Gastrocnemius medialis (tissue), 4 donors: ENCODE measurements around the gene MFAP2. TPM values are rescaled to one million over a fixed set of nuclear protein-coding genes. Genes with fewer than 3 reads are reported as not detected.

Source experiments
- ATAC-seq, 2 donors: fragments of 150-250 bp; one replicate each; pipeline ENCODE4 v1.9.1; 2016
- DNase-seq, 2 donors: peaks; one replicate each; pipeline ENCODE4 v3.0.0-alpha.2; 2019
- H3K27ac ChIP-seq, 4 donors: fragments of 200-600 bp; sonication (generic); 1 replicate in 1 of 4; 2 replicates in 3 of 4; pipeline ENCODE4 v1.5.1; 2016 to 2018; ENCODE audit warnings: mild to moderate bottlenecking in 2 of 4, moderate library complexity in 1 of 4
- H3K27me3 ChIP-seq, 3 donors: fragments of 200-600 bp; sonication (generic) in 2 of 3; 1 replicate in 1 of 3; 2 replicates in 2 of 3; pipeline versions ENCODE4 v1.5.1 to v1.6.0; 2016 to 2019; ENCODE audit warnings: mild to moderate bottlenecking in 1 of 3, moderate library complexity in 1 of 3
- H3K36me3 ChIP-seq, 2 donors: fragments of 200-600 bp; sonication (generic) in 1 of 2; one replicate each; pipeline ENCODE4 v1.5.1; 2017 to 2018
- H3K4me1 ChIP-seq, 2 donors: fragments of 200-600 bp; sonication (generic) in 1 of 2; one replicate each; pipeline ENCODE4 v1.5.1; 2016 to 2017; ENCODE audit warnings: mild to moderate bottlenecking in 2 of 2
- H3K4me3 ChIP-seq, 4 donors: fragments of 200-600 bp; sonication (generic) in 3 of 4; 1 replicate in 1 of 4; 2 replicates in 3 of 4; pipeline ENCODE4 v1.5.1; 2016 to 2019; ENCODE audit warnings: mild to moderate bottlenecking in 2 of 4
- H3K9me3 ChIP-seq, 3 donors: fragments of 200-600 bp; sonication (generic) in 2 of 3; 1 replicate in 1 of 3; 2 replicates in 2 of 3; pipeline ENCODE4 v1.5.1; 2016 to 2019
- POLR2A ChIP-seq, 2 donors: fragments of 450-650 bp; IDR thresholded peaks; one replicate each; pipeline ENCODE4 v1.6.1; 2017; ENCODE audit warnings: antibody characterized with exemption in 2 of 2, mild to moderate bottlenecking in 2 of 2, moderate library complexity in 2 of 2
- in situ Hi-C, 4 donors: fragments of 200-750 bp; cut with MboI; loops; one replicate each; pipeline versions ENCODE4 v1.15.0 to v1.8.0; 2017; ENCODE audit warnings: low sequenced_read_pairs in 4 of 4
- intact Hi-C: fragments of 100-400 bp; cut with DNase I; formaldehyde crosslinking; loops from one replicate; pipeline ENCODE4 v1.15.1; 2023; ENCODE audit warnings: low total_unique reads
- total RNA-seq, 4 donors: library from RNA; depleted of rRNA; stranded (reverse); fragments of >200 nt; gene quantifications; one replicate each; pipeline versions ENCODE4 v1.1.0 to v1.2.3, GENCODE V29; 2016
- TF ChIP-seq, protein P1 (sequence below), 5 experiments: fragments of 450-650 bp in 3 of 5; fragments of 200-600 bp in 2 of 5; sonication (generic) in 2 of 5; IDR thresholded peaks in 4 of 5; conservative IDR thresholded peaks in 1 of 5; 1 replicate in 4 of 5; 2 replicates in 1 of 5; pipeline ENCODE4 v1.5.1; 2016 to 2019; ENCODE audit warnings: antibody characterized with exemption in 5 of 5, mild to moderate bottlenecking in 3 of 5, moderate library complexity in 3 of 5

MFAP2 gene
- total RNA-seq, 4 donors from 2014 or later, result 0.34 to 1.8 (median 0.36) TPM; not detected in 1

DNA sequence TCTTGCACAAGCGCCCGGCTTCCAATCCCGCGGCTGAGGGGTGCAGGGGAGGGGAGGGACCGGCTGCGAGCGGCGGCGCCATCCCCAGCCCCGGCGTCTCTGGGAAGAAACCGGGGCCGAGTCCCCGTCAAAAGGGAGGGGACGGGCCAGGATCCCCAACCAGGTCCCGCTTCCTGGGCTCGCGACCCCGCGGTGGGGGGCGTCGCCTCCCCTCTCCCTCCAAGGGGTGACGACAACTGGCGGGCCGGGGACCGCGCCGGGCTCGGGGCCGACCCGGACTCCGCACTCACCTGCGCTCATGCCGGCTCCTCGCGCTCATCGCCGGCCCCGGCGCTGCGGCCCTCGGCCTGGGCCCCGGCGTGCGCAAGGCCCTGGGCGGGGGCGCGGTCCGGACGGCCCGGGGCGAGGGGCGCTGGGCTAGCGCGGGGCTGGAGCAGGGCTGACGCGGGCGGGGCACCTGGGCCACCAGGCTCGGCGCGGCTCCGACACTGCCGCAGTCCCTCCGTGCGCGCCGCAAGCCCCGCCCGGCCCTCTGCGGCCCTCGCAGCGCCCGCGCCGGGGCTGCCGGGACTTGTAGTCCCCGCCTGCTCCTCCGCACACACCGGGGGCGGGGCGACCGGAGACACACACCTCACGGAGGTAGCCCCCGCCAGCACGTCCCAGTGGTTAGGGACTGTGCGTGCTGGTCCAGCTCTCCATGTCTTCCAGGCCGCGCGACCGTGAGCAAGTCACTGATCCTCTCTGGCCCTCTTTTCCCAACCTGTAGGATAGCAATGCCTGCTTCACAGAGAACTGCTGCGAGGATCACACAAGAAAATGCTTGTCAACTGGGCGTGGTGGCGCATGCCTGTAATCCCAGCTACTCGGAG, 31.3 kb upstream of the MFAP2 start, which contains the start of gene ATP13A2:
Gene ATP13A2, minus strand, starts transcription at position 490 of the 869 bp plus-strand sequence. Its CDS starts 190 bp downstream, at position 300.
- intact Hi-C loops, result loop anchor here (5.0 kb wide), 1 partner anchor 41 kb away; the partner anchor contains the start of gene SDHB
- Histone ChIP-seq H3K27ac (peak within 1 kb of the TSS; percentile 21 to 70 (median 56)), H3K4me3 (peak within 1 kb of the TSS; percentile 75 to 87 (median 79)), H3K4me1 (peaks cover 11 to 25% of the 10 kb centered on the region in 2 donors), H3K27me3 (no peaks in the 10 kb centered on the region), H3K9me3 (no peaks in the 10 kb centered on the region), H3K36me3 (no peaks in the 10 kb centered on the region)
- in situ Hi-C loops, result no loop called here
- peak; percentile 58 to 75 for DNase-seq
- ATAC-seq, result peak; percentile 88 to 90
- TF ChIP-seq, protein P1, sequence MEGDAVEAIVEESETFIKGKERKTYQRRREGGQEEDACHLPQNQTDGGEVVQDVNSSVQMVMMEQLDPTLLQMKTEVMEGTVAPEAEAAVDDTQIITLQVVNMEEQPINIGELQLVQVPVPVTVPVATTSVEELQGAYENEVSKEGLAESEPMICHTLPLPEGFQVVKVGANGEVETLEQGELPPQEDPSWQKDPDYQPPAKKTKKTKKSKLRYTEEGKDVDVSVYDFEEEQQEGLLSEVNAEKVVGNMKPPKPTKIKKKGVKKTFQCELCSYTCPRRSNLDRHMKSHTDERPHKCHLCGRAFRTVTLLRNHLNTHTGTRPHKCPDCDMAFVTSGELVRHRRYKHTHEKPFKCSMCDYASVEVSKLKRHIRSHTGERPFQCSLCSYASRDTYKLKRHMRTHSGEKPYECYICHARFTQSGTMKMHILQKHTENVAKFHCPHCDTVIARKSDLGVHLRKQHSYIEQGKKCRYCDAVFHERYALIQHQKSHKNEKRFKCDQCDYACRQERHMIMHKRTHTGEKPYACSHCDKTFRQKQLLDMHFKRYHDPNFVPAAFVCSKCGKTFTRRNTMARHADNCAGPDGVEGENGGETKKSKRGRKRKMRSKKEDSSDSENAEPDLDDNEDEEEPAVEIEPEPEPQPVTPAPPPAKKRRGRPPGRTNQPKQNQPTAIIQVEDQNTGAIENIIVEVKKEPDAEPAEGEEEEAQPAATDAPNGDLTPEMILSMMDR (IDR thresholded peaks at IDR 0.05 in 4 of 5, conservative IDR thresholded peaks at IDR 0.05 in 1 of 5), result no peak
- peak; percentile 53 to 63 for TF ChIP-seq POLR2A (IDR thresholded peaks at IDR 0.05)

DNA sequence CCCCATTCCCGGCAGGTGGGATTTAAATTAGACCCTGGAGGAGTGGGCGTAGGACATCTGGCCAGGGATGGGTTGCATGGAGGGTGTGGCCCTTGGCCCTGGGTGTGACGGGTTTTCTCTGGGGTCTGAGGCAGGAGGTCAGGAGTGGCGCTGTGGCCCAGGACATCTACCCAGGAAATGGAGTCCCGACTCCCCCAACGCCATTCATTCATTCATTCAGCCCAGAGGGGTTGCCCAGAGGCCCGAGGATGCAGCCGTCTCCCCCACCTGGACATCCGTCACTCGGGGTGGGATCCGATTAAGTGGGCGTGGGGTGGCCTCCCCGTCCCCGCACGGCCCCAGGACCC, 30.6 kb upstream of the MFAP2 start:
- H3K4me1 ChIP-seq, result peaks cover 11 to 25% of the 10 kb centered on the region in 2 donors
- peak overlapping the region; percentile 21 to 70 (median 56) for H3K27ac ChIP-seq
- peak overlapping the region; percentile 66 to 87 (median 76) for H3K4me3 ChIP-seq
- in situ Hi-C loops, result no loop called here
- no peak for DNase-seq
- intact Hi-C loops, result loop anchor here (5.0 kb wide), 1 partner anchor 41 kb away; the partner anchor contains the start of gene SDHB
- TF ChIP-seq, protein P1 (IDR thresholded peaks at IDR 0.05 in 4 of 5, conservative IDR thresholded peaks at IDR 0.05 in 1 of 5), result no peak
- TF ChIP-seq POLR2A (IDR thresholded peaks at IDR 0.05), result no peak
- H3K9me3 ChIP-seq, result no peaks in the 10 kb centered on the region
- no peaks in the 10 kb centered on the region for H3K36me3 ChIP-seq
- ATAC-seq, result no peak
- no peaks in the 10 kb centered on the region for H3K27me3 ChIP-seq

DNA sequence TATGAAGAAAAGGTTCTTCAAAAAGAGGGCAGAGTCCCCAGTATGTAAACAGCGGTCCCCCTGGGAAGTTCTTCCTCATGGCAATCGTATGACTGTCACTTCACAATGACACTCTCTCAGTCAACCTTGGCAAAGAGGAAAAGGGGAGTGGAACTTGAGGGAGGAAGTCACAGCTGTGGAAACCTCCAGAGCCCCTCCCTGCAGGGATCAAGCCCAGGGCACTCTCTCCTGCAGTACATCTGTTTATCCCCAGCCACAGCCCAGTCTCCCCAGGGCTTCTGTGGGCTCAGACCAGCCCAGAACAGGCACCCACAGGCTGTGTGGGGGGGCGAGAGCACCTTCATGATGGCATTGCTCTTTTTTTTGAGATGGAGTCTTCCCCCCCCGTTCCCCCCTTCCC, 29.3 kb upstream of the MFAP2 start:
- H3K4me3 ChIP-seq, result no peak overlapping the region
- no peaks in the 10 kb centered on the region for H3K27me3 ChIP-seq
- H3K27ac ChIP-seq, result no peak overlapping the region
- H3K36me3 ChIP-seq, result peaks cover 0 to 10% of the 10 kb centered on the region in 2 donors
- H3K9me3 ChIP-seq, result no peaks in the 10 kb centered on the region
- TF ChIP-seq, protein P1 (IDR thresholded peaks at IDR 0.05 in 4 of 5, conservative IDR thresholded peaks at IDR 0.05 in 1 of 5), result no peak
- TF ChIP-seq POLR2A (IDR thresholded peaks at IDR 0.05), result no peak
- peaks cover 11 to 25% of the 10 kb centered on the region in 2 donors for H3K4me1 ChIP-seq
- DNase-seq (no peak), ATAC-seq (no peak)
- in situ Hi-C loops (no loop called here), intact Hi-C loops (loop anchor here (5.0 kb wide), 1 partner anchor 43 kb away; the partner anchor contains the start of gene SDHB)

DNA sequence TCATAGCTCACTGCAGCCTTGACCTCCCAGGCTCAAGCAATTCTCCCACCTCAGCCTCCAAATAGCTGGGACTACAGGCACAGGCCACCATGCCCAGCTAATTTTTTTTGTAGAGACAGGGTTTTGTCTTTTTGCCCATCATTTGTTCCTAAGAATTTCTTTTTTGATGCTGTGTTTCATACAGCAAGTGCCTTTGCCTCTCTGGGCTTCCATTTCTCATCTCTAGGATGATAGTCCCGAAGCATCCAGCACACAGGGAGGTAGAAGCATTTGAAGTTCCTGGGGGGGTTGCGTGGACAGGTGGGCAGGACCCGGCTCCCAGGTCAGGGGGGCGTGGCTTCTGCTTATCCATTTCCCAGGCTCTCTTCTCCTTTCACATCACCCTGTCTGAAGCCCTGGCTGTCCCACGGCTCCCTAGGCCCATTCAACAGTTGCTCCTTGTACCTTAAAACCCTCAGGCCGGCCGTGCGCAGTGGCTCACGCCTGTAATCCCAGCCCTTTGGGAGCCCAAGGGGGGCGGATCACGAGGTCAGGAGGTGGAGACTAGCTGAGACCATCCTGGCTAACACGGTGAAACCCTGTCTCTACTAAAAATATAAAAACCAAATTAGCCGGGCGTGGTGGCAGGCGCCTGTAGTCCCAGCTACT, 27.9 kb upstream of the MFAP2 start:
- Histone ChIP-seq H3K27ac (no peak overlapping the region), H3K4me1 (peaks cover 11 to 25% of the 10 kb centered on the region in 2 donors), H3K27me3 (no peaks in the 10 kb centered on the region), H3K9me3 (no peaks in the 10 kb centered on the region), H3K4me3 (no peak overlapping the region), H3K36me3 (peaks cover 0 to 18% of the 10 kb centered on the region in 2 donors)
- intact Hi-C loops (no loop called here), in situ Hi-C loops (no loop called here)
- no peak for DNase-seq
- TF ChIP-seq, protein P1 (IDR thresholded peaks at IDR 0.05 in 4 of 5, conservative IDR thresholded peaks at IDR 0.05 in 1 of 5), result no peak
- no peak for TF ChIP-seq POLR2A (IDR thresholded peaks at IDR 0.05)
- no peak for ATAC-seq
